ENCODE results near the gene CBY3. TPM values are rescaled to one million over a fixed set of nuclear protein-coding genes. Genes with fewer than 3 reads are reported as not detected.
"Not testable (repeated sequence)": the region's sequence is repeated elsewhere in the genome, so short reads cannot be mapped to it uniquely, and the experiment has no call there.

The CBY3 gene
- total and polyA plus RNA-seq, 9 donors = 0.39 to 0.63 (median 0.61) TPM; not detected in 2

GRCh38 chr5:179678223-179679013, 2.4 kb downstream of the CBY3 start:
- WGBS (ENCODE audit: insufficient coverage) = under 1% methylated on average over 75 of the region's 78 CpGs

GRCh38 chr5:179668391-179668790, 12.4 kb downstream of the CBY3 start:
- Histone ChIP-seq H3K27ac (ENCODE audit: low read length) (no peak overlapping the region), H3K27me3 (ENCODE audit: control insufficient read depth, insufficient read depth, low read length) (no peaks in the 10 kb centered on the region), H3K9me3 (replicated peaks; ENCODE audit: control insufficient read depth, low read depth, low read length) (no peaks in the 10 kb centered on the region), H3K4me1 (ENCODE audit: control insufficient read depth, insufficient read depth, low read length) (no peaks in the 10 kb centered on the region), H3K4me3 (ENCODE audit: low read length) (no peak overlapping the region), H3K36me3 (ENCODE audit: control insufficient read depth, insufficient read depth, low read length) (peaks cover 9% of the 10 kb centered on the region)
- DNase-seq = peak; percentile 36
- 24% methylated on average over 7 of the region's 7 CpGs for WGBS (ENCODE audit: insufficient coverage)

More at GRCh38 chr5:179678223-179679013, 2.4 kb downstream of the CBY3 start:
- Histone ChIP-seq H3K27ac (ENCODE audit: low read length) (peak overlapping the region; percentile 95), H3K36me3 (ENCODE audit: control insufficient read depth, insufficient read depth, low read length) (no peaks in the 10 kb centered on the region), H3K4me3 (ENCODE audit: low read length) (peak overlapping the region; percentile 94), H3K4me1 (ENCODE audit: control insufficient read depth, insufficient read depth, low read length) (peaks cover 15% of the 10 kb centered on the region), H3K27me3 (ENCODE audit: control insufficient read depth, insufficient read depth, low read length) (no peaks in the 10 kb centered on the region), H3K9me3 (replicated peaks; ENCODE audit: control insufficient read depth, low read depth, low read length) (no peaks in the 10 kb centered on the region)
- DNase-seq = peak; percentile 99

- WGBS (ENCODE audit: insufficient coverage) = 88% methylated on average over 3 of the region's 6 CpGs
- H3K4me1 ChIP-seq (ENCODE audit: control insufficient read depth, insufficient read depth, low read length) = not testable (repeated sequence)
Observed at GRCh38 chr5:179661647-179662046, 19.2 kb downstream of the CBY3 start.

GRCh38 chr5:179658179-179658856, 22.5 kb downstream of the CBY3 start:
- Histone ChIP-seq H3K27ac (ENCODE audit: low read length) (peak overlapping the region; percentile 20), H3K4me3 (ENCODE audit: low read length) (peak overlapping the region; percentile 47)
- H3K4me1 ChIP-seq (ENCODE audit: control insufficient read depth, insufficient read depth, low read length); H3K27me3 ChIP-seq (ENCODE audit: control insufficient read depth, insufficient read depth, low read length); H3K36me3 ChIP-seq (ENCODE audit: control insufficient read depth, insufficient read depth, low read length); H3K9me3 ChIP-seq (replicated peaks; ENCODE audit: control insufficient read depth, low read depth, low read length): not testable (repeated sequence)
- peak; percentile 29 for DNase-seq
- 4% methylated on average over 9 of the region's 29 CpGs for whole genome bisulfite sequencing (ENCODE audit: insufficient coverage)

More at GRCh38 chr5:179661647-179662046, 19.2 kb downstream of the CBY3 start:
- not testable (repeated sequence) for H3K27me3 ChIP-seq (ENCODE audit: control insufficient read depth, insufficient read depth, low read length); DNase-seq; H3K9me3 ChIP-seq (replicated peaks; ENCODE audit: control insufficient read depth, low read depth, low read length); H3K4me3 ChIP-seq (ENCODE audit: low read length); H3K27ac ChIP-seq (ENCODE audit: low read length); H3K36me3 ChIP-seq (ENCODE audit: control insufficient read depth, insufficient read depth, low read length)

- not testable (repeated sequence) for H3K27ac ChIP-seq (ENCODE audit: low read length); H3K9me3 ChIP-seq (replicated peaks; ENCODE audit: control insufficient read depth, low read depth, low read length); DNase-seq; H3K4me1 ChIP-seq (ENCODE audit: control insufficient read depth, insufficient read depth, low read length); H3K36me3 ChIP-seq (ENCODE audit: control insufficient read depth, insufficient read depth, low read length); H3K27me3 ChIP-seq (ENCODE audit: control insufficient read depth, insufficient read depth, low read length); H3K4me3 ChIP-seq (ENCODE audit: low read length)
- no CpG with 5 or more reads among the region's 50 CpGs for WGBS (ENCODE audit: insufficient coverage)
Observed at GRCh38 chr5:179657302-179658178, 23.3 kb downstream of the CBY3 start.

GRCh38 chr5:179653135-179653534, 27.7 kb downstream of the CBY3 start:
- not testable (repeated sequence) for DNase-seq; H3K4me1 ChIP-seq (ENCODE audit: control insufficient read depth, insufficient read depth, low read length); H3K36me3 ChIP-seq (ENCODE audit: control insufficient read depth, insufficient read depth, low read length); H3K27me3 ChIP-seq (ENCODE audit: control insufficient read depth, insufficient read depth, low read length); H3K9me3 ChIP-seq (replicated peaks; ENCODE audit: control insufficient read depth, low read depth, low read length); H3K27ac ChIP-seq (ENCODE audit: low read length); H3K4me3 ChIP-seq (ENCODE audit: low read length)
- no CpG with 5 or more reads among the region's 2 CpGs for WGBS (ENCODE audit: insufficient coverage)

- not testable (repeated sequence) for H3K9me3 ChIP-seq (replicated peaks; ENCODE audit: control insufficient read depth, low read depth, low read length); H3K27ac ChIP-seq (ENCODE audit: low read length); H3K36me3 ChIP-seq (ENCODE audit: control insufficient read depth, insufficient read depth, low read length); H3K4me1 ChIP-seq (ENCODE audit: control insufficient read depth, insufficient read depth, low read length); H3K4me3 ChIP-seq (ENCODE audit: low read length); DNase-seq; H3K27me3 ChIP-seq (ENCODE audit: control insufficient read depth, insufficient read depth, low read length)
- WGBS (ENCODE audit: insufficient coverage) = 87% methylated on average over 5 of the region's 26 CpGs
Observed at GRCh38 chr5:179650245-179650644, 30.6 kb downstream of the CBY3 start.

GRCh38 chr5:179649166-179649703, 31.6 kb downstream of the CBY3 start:
- WGBS (ENCODE audit: insufficient coverage) = 33% methylated on average over 2 of the region's 10 CpGs
- not testable (repeated sequence) for H3K4me3 ChIP-seq (ENCODE audit: low read length); H3K27me3 ChIP-seq (ENCODE audit: control insufficient read depth, insufficient read depth, low read length); DNase-seq; H3K36me3 ChIP-seq (ENCODE audit: control insufficient read depth, insufficient read depth, low read length); H3K27ac ChIP-seq (ENCODE audit: low read length); H3K4me1 ChIP-seq (ENCODE audit: control insufficient read depth, insufficient read depth, low read length); H3K9me3 ChIP-seq (replicated peaks; ENCODE audit: control insufficient read depth, low read depth, low read length)

- no peaks in the 10 kb centered on the region for H3K9me3 ChIP-seq (replicated peaks; ENCODE audit: control insufficient read depth, low read depth, low read length)
- H3K36me3 ChIP-seq (ENCODE audit: control insufficient read depth, insufficient read depth, low read length) = no peaks in the 10 kb centered on the region
- no peaks in the 10 kb centered on the region for H3K4me1 ChIP-seq (ENCODE audit: control insufficient read depth, insufficient read depth, low read length)
- 40% methylated on average over 1 of the region's 9 CpGs for WGBS (ENCODE audit: insufficient coverage)
- no peak overlapping the region for H3K4me3 ChIP-seq (ENCODE audit: low read length)
- H3K27ac ChIP-seq (ENCODE audit: low read length) = no peak overlapping the region
- no peaks in the 10 kb centered on the region for H3K27me3 ChIP-seq (ENCODE audit: control insufficient read depth, insufficient read depth, low read length)
- DNase-seq = no peak
Observed at GRCh38 chr5:179648410-179648809, 32.4 kb downstream of the CBY3 start.

GRCh38 chr5:179644766-179645165, 36.1 kb downstream of the CBY3 start:
- DNase-seq; H3K36me3 ChIP-seq (ENCODE audit: control insufficient read depth, insufficient read depth, low read length); H3K4me1 ChIP-seq (ENCODE audit: control insufficient read depth, insufficient read depth, low read length); H3K27me3 ChIP-seq (ENCODE audit: control insufficient read depth, insufficient read depth, low read length); H3K9me3 ChIP-seq (replicated peaks; ENCODE audit: control insufficient read depth, low read depth, low read length); H3K27ac ChIP-seq (ENCODE audit: low read length); H3K4me3 ChIP-seq (ENCODE audit: low read length): not testable (repeated sequence)
- WGBS (ENCODE audit: insufficient coverage) = 68% methylated on average over 3 of the region's 5 CpGs

All from muscle of leg (tissue), 11 donors.